GM12892 (cell line): ENCODE data around the gene LEMD1. TPM values are rescaled to one million over a fixed set of nuclear protein-coding genes. Genes with fewer than 3 reads are reported as not detected.

ENCODE experiments used
- DNase-seq: peaks from one replicate; pipeline ENCODE4 v3.0.0; 2011; ENCODE audit not compliant: insufficient read length
- FAIRE-seq: peaks from 2 replicates; lab custom pipeline; 2011; peaks lifted over from hg19 to GRCh38; lab: Jason Lieb, UNC
- POLR2A ChIP-seq: IDR thresholded peaks from 2 replicates; pipeline ENCODE4 v1.6.1; 2011; ENCODE audit warnings: low read depth, low read length, control low read depth
- POLR2AphosphoS5 ChIP-seq: IDR thresholded peaks from 2 replicates; pipeline ENCODE4 v1.6.1; 2011; ENCODE audit warnings: low read depth, low read length, control low read depth
- TAF1 ChIP-seq: IDR thresholded peaks from 2 replicates; pipeline ENCODE4 v1.6.1; 2011; ENCODE audit warnings: low read depth, mild to moderate bottlenecking, control low read depth, low read length, borderline replicate concordance
- polyA plus RNA-seq: library from polyadenylated mRNA; unstranded; fragments of >200 nt; gene quantifications from one replicate; pipeline ENCODE4 v1.2.1, GENCODE V29; 2012; ENCODE audit warnings: missing spikeins, inconsistent platforms; ENCODE audit not compliant: missing spikeins

LEMD1 gene, protein sequence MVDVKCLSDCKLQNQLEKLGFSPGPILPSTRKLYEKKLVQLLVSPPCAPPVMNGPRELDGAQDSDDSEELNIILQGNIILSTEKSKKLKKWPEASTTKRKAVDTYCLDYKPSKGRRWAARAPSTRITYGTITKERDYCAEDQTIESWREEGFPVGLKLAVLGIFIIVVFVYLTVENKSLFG
- polyA plus RNA-seq = not detected

DNA sequence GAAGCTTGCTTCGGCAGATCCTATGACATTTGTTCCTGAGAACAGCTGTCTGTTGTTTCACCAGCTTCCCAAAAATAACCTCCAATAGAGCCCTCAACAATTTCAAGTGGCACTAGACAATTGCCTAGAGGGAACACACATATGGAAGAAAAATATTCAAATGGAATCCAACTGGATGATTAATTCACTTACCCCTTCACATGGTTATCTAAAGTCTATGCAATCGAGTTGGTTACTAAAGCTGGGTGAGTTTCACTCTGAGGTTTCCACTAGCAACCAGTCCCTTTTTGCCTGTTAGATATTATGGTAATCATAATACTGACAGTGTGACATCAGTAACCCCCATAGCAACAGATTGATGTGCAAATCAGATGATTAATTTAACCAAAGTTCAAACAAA, at the start of gene LEMD1:
Gene LEMD1, minus strand, starts transcription at position 259 of the 400 bp plus-strand sequence. CDS start 1,520 bp downstream, outside the sequence.
- DNase-seq = no peak

DNA sequence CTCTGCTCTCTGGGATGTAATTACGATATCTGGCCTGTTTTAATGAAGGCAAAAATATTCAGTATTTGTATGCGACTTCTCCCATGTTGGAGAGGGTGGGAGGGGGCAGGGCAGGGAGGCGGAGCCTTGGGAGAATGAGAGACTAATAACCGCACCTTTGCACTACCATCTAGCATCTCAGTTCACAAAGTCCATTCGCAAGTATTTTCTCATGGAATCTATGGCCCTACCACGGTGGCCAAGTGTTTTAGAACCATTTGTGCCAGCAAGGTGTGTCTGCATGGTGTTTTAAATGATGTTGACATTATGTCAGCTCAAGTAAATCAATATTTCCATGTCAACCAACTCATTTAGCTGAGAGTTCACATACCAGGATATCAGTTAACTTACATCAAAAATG, 48.3 kb upstream of the LEMD1 start:
- no peak for FAIRE-seq
- no peak for DNase-seq
- TF ChIP-seq POLR2A = no peak
- no peak for TF ChIP-seq TAF1
- no peak for TF ChIP-seq POLR2AphosphoS5

More for the DNA sequence above, at the start of gene LEMD1:
- FAIRE-seq = no peak
- TF ChIP-seq POLR2AphosphoS5 (no peak), TAF1 (no peak), POLR2A (no peak)

DNA sequence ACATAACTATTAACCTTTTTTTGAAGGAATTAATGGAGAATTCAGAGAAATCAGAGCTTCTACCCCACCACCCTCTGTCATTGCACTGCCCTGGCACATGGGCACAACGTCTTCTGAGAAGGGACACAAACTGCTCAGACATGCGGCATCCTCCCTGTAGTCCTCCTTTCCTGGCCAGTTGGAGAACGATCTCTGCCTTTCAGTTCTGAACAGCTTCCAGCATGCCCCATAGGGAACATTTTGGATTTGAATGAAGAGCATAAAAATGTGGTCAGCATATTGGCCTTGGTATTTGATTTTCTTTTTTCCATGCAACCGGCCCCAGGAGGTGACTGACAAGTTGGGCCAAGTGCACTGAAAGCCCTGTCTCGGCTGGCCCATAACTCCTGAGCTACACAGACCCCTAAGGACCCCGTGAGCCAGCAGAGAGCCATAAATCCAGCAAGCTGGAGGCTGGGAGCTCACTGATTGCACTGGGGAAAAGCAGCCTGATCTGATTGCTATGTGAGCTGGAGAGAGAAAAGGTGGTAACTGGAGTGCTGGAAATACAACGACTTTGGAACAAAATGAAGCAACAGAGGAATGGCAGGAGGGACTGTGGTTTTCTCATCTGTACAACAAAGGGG, 44.9 kb upstream of the LEMD1 start:
- FAIRE-seq (no peak), DNase-seq (no peak)
- TF ChIP-seq POLR2A (no peak), POLR2AphosphoS5 (no peak), TAF1 (no peak)

DNA sequence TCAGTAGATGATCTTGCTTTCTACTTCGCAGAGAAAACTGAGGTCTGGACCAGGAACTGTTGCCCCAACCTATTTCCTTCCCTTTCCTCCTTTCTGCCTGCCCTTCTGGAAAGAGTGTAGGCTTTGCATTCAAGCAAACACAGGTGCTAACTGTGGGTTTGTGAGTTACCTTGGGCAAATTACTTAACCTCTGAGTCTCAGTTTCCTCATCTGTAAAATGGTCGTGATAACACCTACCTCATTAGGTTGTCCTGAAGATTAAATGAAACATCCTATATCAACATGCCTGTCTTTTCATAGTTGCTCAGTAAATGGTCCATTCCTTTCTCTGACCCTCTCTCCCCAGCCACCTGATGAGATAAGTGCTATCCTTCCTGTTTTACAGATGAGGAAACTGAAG, 43.5 kb upstream of the LEMD1 start:
- no peak for TF ChIP-seq POLR2A
- no peak for TF ChIP-seq POLR2AphosphoS5
- no peak for TF ChIP-seq TAF1
- no peak for DNase-seq
- FAIRE-seq = no peak

DNA sequence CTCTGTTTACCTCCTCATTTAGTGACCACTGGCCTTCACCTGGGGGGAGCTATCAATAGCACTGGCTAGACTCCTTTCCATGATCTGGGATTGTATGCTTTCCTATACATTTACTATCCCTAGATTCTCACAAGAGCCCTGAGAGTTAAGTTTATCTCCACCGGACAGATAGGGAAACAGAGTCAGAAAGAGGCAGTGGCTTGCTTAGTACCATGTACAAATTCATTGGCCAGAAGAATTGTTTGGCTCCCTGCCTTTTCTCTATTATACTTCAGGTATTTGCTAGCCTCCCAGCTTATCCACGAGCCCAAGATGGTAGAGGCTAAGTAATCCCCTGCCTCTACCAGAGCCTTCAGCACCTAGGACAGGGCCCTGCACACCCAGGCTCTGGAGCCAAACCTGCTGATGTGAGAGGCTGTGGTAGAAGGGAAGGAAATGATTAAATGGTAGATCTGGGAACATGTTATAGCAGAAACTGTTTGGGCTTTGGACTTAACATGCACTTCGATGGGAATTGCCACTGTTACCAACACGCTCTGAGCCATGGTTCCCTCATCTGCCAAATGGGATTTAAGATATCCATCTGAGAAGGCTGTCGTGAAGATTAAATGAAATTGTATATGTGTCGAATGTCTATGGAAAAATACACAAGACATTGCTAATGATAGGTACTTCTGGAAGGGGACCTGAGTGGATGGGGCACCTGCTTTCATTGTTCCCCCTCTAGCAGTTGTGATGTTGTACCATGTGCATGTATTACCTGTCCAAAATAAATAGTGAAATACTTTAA, 37.1 kb upstream of the LEMD1 start:
- FAIRE-seq = no peak
- no peak for TF ChIP-seq TAF1
- TF ChIP-seq POLR2A = no peak
- TF ChIP-seq POLR2AphosphoS5 = no peak
- DNase-seq = no peak

DNA sequence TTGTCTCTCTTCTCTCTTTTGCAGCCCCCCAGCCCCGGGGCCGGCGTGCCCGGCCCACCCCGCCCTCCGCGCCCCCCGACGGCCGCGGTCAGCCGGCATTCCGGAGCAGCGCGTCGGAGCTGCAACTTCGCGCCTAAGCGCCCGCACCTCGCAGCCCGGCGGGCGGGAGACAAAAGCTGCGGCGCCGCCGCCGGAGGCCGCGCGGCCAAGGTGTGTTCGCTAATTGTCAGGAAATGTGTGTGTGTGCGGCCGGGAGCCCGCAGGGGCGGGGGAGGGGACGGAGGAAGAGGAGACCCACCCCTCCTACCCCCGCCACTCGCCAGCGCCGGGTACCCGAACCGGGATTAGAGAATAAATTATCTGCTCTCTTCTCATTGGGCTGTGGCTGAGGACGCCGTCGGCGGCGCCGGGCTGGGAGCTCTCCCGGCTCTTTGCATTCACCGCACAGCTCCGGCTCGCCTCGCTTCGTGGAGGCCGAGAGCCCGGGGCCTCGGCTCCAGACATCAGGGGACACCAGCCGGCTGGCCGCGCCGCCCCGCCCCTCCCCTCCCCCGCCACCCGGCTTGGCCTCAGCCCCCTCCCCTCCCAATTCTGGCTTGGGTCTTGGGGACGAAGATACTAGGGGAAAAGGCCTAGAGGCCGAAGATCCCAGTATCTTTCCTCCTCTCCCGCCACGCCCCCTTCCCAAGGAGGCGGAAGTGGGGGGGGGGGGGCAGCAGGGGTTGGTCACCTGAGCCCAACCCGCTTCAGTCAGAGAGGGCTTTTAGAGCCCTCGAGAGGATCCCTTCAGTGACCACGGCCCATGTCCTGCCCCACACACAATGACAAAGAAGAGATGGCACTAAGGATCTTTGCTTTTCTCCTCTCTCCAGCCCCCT, 35.3 kb upstream of the LEMD1 start:
- DNase-seq = no peak
- TF ChIP-seq POLR2A = no peak
- TF ChIP-seq POLR2AphosphoS5 = no peak
- TF ChIP-seq TAF1 = no peak

DNA sequence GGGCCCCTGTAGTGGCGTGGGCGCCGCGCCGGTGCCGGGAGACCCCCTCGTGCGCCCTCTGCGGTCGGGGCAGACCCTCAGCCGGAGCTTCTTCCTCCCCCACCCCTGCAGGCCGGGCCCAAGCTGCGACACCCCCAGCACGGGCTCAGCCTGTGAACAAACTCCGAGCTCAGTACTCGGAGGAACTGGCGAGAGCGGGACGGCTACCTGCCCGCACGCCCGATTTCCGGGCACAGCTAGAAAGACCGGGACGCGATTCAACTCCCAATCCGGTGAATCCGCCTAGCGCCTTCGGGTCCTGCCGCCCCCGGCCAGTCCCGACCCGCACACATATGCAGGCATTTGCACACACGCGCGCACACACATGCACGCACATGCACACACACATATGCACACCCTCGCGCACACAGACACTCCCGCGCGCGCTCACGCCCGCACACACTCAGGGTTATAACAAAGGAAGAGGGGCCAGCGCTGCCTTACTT, 34.6 kb upstream of the LEMD1 start:
- no peak for TF ChIP-seq TAF1
- TF ChIP-seq POLR2AphosphoS5 = no peak
- no peak for TF ChIP-seq POLR2A
- no peak for DNase-seq
- no peak for FAIRE-seq

More for the DNA sequence above, 35.3 kb upstream of the LEMD1 start:
- no peak for FAIRE-seq

DNA sequence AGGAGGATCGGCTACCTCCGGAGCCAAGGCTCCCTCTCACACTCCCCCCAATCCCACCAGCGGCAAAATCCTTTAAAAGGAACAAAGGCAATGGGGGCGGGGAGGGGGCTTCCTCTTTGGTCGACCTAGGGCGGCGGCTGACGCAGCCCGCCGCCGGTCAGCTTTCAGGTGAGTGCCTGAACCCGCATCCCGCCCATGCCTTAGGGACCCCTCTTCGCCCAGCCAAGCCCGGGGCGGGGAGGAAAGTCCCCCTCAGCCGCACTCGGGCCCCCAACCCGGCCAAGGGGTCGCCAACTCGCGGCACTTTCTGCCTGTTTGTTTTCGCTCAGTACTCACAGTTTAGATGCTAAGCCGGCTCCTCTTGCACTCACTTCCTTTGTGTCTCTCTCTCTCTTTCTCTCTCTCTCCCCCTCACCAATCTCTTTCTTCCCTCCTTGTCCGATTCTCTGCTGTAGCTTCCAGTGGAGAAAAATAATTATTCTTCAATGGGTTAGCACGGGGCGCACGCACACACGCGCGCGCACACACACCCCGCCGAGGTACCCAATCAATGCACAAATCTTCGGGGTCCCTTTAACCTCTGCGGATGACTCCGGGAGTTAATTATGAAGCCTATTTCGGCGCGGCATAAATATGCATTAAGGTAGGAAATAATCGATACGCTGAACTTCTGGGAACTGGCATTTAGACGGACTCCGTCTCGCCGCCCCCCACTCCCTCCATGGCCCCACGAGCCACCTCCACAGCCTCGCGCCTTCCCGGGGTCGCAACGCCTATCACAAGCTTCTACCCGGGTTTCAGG, 33.9 kb upstream of the LEMD1 start, which contains the start of gene BLACAT1:
Gene BLACAT1, minus strand, starts transcription at position 465 of the 802 bp plus-strand sequence.
- FAIRE-seq (no peak), DNase-seq (no peak)
- no peak for TF ChIP-seq POLR2A
- no peak for TF ChIP-seq TAF1
- no peak for TF ChIP-seq POLR2AphosphoS5

DNA sequence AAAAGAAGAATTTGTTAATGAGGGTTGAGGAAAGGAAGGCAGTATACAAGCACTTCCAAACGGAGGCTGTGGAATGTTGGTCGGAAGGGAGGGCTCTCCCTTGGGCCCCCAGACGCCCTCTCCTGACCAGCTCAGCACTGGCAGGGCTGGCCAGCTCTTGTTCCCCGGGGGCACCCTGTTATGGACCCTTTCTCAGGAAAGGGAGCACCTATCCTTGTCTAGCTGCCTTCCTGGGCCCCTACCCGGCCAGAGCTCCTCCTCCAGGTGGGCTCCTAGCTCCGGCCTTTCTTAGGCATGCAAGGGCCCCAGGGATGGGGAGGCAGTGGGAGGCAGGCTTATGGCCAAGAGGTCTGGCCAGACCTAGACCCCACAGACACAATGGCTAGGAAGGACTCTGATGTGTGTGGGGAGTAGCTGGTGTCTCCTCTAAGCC, 33.1 kb upstream of the LEMD1 start:
- FAIRE-seq (no peak), DNase-seq (no peak)
- no peak for TF ChIP-seq POLR2AphosphoS5
- no peak for TF ChIP-seq POLR2A
- TF ChIP-seq TAF1 = no peak

DNA sequence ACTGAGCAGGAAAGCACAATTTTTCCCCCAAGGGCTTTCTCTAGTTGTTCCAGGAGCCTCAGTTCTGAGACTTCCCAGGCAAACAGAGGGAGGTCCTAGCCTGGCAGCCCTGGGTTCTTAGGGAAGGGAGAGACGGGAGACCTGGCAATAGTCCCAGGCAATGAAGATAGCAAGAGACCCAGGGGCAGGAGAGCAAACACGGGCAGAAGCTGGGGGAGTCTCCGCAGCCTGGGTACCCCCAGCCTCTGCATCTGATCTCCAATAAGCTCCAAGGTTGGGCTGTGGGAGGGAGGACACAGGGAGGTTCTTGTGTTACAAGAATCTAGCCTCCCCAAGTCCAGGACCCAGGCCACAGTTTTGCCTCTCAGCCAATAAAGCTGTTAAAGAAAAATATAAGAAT, 31.6 kb upstream of the LEMD1 start:
- DNase-seq = no peak
- no peak for TF ChIP-seq TAF1
- no peak for TF ChIP-seq POLR2AphosphoS5
- no peak for TF ChIP-seq POLR2A
- no peak for FAIRE-seq
